NCI-H1417 (cell line): Measurements from ENCODE around the gene MPO.
A peak's percentile ranks its signal among the peaks of the same experiment; 100 is the strongest.

ENCODE experiments used
- DNase-seq, 3 experiments: peaks; one replicate each; lab custom pipeline; 2025; lab: John Stamatoyannopoulos, UW

Gene MPO

DNA sequence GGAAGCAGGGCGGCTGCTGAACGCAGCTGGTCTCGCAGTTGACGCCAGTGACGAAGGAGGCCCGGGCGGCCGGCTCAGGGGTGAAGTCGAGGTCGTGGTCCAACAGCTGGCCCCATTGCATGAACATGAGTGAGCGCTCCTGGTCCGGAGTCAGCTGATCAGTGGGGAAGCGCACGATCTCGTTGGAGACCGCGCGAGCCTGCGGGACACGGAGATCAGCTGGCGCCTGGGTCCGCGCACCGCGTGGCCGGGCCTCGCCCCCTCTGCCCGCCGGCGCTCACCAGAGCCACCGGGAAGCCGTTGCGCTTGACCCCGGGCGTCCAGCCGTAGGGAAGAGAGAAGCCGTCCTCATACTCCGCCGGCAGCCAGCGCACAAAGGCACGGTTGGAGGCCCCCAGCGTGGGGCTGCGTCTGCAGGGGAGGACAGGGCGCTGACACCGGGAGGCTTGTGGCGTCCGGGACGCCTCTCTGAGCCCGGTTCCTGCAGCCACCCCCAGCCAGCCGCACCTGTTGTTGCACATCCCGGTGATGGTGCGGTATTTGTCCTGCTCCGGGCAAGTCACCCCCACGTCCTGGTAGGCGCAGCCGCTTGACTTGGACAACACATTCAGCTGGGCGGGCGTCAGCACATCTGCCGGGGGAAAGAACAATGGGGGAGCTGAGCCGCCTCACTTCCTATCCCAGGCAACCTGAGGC, 1.6 kb downstream of the MPO start:
- peak in 2 of 3 experiments; percentile 76 to 77 for DNase-seq

DNA sequence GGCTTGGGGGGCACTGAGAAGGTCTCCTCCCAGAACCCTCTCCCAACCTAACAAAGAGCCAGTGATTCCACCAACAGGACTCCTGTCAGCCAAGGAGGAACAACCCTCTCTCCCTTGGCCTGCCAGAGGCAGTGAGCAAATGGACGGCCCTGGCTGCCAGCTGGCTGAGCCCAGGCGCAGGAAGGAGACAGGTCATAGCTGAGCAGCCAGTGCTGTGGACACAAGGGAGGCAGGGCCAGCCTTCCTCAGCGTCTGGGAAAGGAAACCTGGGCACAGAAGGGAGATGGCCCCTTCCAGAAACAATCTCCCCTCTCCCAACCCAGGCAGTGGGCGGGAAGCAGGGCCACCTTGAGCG, 2.1 kb downstream of the MPO start:
- no peak for DNase-seq

DNA sequence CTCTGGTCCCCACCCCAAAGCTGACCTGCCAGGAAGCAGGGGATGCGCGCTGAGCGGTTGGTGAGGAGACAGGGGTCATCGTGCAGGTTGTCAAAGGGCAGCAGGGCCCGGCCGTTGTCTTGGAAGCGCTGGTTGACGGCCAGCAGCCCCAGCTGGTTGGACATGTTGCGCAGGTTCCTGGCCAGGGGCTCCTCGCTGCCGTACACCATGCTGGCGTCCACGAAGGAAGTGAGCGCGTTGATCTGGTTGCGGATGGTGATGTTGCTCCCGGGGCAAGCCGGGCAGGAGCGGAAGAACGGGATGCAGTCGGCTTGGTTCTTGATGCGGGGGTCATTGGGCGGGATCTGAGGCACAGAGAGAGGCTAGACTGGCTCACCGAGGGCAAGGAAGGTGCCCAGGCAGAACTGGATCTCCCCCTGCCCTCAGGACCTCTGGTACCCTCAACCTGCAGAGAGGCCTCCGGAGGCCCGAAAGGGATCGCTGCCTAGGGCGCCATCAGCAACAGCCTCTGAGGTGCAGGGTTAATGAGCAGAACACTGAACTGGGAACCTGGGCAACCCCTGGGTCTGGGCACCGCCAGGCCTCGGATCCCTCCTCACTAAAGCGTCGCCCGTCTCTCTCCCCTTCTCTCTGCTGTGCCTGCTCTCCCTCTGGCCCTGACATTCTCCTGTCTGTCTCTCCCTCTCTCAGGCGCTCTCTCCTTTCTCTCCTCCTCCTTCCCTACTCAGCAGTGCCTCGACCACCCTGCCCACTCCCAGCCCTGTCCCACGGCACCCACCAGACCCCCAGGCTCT, 2.7 kb downstream of the MPO start:
- no peak for DNase-seq

DNA sequence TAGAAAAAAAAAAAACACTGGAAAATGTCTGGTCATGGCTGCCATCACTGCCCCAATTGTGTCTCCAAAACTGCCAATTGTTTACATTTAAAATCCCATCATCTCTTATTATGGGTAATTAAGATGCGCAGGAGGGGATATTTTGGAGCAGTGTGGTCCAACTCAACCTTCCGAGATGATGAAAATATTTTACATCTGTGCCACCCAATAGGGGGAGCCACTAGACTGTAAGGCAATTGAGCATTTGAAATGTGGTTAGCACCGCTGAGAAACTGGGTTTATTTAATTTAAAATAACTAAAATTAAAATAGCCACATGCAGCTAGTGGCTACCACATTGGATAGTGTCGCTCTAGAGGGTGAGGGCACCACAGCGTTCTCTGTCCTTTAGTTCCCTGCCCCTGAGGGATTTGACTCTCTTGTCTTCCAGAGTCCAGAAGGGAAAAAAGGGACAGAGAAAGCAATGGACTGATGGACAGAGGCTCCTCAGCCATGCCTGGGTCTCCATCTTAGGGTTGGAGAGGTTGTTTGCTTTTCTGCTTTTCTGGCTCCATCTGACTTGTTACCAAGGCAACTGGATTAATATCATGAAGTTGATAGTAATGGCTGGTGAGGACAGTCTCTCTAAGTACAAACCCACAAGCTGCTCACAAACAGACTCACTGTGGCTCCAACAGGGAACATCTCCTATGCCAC, 3.5 kb downstream of the MPO start:
- DNase-seq, result peak in 1 of 3 experiments; percentile 18

DNA sequence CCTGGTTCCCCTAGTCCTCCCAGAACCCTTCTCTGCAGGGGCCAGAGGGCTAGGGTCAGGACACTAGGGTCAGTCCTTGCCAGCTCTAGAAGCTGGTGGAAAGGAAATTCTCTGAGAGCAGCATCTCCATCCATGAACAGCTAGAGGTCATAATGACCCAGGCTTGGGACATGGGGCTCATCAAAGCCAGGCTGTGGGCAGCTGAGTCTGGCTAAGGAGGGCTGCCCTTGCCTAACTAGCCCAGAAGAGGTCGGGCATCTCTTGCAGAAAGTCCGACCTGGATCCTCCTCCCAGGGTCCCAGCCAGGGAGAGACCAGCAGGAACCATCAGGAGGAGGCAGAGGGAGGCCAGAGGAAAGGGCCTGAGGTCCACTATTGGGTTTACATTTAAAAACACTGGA, 4.3 kb downstream of the MPO start:
- no peak for DNase-seq

DNA sequence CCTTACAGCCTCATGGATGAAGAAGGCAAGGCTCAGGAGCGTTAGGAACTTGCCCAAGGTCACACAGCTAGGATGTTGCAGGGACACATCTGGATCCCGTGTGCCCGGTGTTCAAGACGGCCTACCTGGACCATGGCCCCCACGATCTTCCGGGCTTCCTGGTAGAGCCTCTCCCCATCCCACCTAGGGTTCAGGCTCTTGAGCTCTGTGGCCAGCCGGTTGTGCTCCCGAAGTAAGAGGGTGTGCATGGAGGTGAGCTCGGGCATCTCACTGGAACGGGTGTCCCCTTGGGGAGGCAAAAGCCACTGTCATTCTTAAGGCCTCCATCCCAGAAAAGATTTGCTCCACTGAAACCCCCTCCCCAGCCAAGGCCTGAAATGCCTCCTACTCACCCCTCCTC, 5.3 kb downstream of the MPO start:
- DNase-seq, result no peak

DNA sequence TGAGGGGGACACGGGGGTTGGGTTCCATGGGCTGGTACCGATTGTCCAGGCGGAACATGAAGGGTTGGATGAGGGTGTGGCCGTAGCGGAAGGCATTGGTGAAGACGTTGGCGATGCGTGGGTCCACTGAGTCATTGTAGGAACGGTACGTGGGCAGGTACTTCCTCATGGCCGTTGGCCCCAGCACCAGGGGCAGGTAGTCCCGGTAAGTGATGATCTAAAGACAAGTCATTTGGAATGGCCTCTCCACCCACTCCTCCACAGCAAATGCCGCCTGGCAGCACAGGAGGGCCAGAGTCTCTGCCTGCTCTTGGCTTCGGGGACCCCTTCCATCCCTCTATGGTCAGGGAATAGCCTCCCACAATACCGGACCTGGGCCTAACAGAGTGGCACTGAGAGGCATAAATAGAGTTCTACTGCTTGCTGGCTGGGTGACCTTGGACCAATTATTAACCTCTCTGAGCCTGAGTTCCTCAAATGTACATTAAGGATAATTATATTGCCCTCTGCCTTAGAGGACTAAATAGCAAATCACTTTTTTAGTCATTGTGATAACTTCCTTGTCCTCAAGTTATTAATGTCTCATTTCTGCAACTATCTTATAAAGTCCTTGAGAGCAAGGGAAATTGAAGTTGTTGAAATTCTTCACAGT, 7.2 kb downstream of the MPO start:
- no peak for DNase-seq

DNA sequence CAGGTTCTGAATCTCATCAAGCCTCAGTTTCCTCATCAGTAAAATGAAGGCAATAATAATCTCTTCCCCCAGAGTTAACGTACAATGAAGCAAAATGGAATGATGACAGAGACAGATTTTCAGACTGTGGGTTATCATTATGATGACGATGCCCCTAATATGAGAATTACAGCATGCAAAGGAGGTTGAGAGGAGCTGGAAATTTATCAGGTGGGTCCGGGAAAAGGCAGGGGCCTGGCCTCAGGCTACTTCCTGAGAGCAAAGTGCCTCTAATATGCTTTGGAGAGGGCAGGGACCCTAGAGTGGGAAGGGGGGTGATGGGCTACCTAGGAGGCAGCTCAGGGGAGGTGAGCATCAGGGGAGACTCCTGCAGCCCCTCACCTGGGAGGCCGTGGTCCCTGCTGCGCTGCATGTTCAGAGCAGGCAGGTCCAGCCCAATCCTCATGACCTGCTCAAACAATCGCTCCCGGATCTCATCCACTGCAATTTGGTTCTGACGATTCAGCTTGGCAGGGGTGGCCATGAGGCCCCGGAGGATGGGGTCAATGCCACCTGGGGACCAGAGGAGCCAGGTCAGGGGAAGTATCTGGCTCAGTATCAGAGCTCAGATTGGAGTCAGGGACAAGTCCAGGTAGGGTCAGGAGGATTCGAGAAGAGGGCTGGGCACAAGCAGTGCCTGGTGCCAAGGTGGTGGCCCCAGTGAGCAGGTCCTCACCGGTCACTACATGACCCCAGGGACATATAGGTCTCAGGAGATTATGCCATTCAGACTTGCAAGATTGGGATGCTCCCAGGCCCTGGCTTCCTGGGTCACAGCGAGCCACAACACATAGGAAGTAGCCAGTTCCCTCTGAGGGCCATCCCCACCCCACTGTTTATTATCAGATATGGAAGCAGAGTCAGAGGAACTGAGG, 8.1 kb downstream of the MPO start:
- no peak for DNase-seq

DNA sequence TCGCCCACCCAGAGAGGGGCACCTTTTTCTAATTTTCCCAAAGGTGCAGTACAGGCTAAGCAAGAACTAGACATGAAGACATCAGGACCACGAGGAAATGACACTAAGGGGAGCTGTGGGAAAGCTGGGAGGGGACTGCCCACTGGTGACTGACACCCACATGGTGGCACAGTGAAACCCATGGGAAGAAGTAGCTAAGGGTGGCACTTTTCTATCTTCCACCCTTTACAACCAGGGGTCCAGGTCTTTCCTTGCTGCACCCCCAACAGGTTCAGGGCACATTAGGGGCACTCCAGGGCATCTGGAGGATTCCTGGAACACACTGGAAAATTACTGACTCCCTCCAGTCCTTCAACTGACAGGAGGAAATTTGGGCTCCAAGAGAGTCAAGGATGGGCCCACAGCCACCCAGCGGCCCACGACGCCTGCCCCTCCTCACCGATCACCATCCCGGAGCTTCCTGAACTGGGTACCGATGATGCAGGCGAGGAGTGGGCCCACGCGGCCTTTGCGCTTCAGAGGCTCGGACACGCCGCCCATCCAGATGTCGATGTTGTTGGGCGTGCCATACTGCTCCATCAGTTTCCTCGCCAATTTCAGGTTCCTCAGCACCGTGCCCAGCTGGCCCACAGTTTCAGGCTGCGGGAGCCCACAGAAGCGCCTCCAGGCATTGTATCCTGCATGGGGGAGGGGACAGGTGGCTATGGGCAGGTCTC, 9.4 kb downstream of the MPO start:
- DNase-seq, result no peak

DNA sequence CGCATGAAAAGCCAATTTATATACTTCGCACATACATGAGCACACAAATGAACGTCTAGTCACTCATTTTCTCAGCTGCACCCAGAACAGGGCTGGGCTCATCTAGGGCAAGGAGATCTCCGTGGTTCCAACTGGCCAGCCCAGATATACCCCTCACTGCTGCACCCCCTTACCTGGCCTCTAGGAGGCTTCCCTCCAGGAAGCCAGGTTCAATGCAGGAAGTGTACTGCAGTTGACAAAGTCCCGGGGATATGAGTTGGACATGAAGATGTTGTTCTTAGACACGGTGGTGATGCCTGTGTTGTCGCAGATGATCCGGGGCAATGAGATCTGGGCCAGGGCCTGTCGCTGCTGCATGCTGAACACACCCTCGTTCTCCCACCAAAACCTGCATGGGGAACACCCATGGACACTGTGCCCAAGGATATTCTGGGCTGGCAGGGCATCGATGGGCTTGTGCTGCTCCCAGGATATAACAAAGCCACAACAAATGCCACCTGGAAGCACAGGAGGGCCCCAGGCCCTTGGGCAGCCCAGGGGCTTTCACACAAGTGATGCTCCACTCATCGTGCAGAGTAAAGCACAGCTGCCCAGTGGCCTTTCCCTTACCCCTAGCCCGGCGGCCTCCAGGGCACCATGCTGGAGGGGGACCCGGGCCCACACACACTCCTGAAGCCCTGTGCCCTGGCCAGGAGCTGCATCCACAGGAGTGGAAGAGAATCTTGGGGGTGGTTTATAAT, 10.1 kb downstream of the MPO start:
- DNase-seq, result no peak

DNA sequence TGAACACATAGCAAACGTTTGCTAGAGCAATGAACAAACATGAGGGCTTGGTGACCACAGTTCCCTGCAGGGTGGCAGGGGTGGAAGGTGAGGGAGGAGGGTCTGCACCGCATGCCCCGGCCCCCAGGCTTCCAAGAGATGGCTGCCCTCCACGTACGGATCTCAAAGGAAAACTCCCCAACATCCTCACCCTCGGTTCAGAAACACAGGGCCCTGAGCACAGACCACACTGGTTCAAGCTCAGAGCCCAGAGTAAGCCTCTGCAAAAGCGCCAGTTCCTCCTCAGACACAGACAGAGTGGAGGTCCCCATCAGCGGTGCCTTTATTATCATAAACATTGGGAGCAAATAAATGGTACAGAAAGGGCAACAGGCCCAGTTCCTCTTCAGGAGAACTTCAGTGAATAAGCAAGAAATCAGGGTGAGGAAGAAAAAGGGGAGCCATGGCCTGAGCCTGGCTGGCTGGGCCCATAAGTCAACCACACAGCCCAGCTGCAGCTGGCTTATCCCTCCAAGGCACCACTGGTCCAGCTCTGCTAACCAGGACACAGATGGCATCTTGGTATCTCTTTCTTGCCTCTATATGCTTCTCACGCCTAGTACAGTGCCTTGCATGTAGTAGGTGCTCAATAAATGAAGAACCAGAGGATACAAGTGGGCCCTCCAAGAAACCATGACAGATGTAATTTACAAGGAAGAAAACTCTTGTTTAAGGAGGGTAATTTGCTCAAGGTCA, 11.0 kb downstream of the MPO start:
- no peak for DNase-seq

DNA sequence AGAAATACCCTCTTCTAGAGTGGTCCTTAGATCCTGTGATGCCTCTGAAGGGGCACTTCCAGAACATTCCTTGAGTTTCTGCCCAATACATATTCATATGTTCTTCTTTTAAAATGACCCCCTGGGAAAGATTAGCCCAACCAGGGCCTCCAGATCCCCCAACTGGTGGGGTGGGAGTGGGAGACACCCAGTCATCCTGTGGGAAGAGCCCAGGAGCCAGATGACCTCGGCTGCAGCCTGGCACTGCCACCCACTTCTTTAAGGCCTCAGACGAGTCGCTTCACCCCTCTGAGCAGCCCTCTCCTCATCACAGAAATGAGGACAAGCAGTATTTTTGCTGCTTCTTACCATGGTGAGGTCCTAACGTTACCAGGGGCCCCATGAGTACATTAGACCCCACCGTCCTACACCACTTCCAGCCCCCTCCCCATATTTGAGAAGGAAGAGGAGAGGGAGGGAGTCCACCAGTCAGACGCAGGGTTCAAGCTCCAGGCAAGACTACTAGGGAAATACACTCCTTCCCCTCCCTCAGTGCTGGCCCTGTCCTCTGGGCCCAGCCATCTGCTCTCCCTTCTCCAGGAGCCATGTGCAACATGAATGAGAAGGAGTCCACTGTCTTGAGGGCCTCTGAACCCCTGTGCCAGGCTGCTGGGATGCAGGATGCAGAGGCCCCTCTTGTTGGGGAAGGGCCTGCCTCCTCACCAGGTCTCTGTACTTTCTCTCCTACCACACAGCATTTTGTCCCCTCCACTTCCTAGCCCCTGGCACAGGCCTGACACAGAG, 11.8 kb downstream of the MPO start:
- DNase-seq, result no peak

DNA sequence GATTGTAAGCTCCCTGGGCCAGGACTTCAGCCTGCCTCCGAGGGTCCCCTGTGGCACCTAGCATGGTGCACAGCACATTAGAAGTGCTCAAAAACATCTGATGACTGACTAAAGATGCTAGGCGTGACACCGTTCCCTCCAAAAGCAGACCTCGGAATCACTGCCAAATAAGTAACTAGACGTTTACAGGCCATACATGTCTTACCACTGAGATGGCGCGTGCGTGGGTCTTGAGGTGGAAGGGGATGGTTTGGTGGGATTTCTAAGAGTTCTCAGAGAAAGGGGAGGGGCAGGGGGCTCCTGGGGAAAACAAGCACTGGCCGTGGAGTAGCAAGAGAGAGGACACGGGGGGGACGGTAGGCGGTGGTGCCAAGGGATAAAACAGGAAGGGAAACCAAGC, 12.4 kb downstream of the MPO start:
- DNase-seq, result no peak

DNA sequence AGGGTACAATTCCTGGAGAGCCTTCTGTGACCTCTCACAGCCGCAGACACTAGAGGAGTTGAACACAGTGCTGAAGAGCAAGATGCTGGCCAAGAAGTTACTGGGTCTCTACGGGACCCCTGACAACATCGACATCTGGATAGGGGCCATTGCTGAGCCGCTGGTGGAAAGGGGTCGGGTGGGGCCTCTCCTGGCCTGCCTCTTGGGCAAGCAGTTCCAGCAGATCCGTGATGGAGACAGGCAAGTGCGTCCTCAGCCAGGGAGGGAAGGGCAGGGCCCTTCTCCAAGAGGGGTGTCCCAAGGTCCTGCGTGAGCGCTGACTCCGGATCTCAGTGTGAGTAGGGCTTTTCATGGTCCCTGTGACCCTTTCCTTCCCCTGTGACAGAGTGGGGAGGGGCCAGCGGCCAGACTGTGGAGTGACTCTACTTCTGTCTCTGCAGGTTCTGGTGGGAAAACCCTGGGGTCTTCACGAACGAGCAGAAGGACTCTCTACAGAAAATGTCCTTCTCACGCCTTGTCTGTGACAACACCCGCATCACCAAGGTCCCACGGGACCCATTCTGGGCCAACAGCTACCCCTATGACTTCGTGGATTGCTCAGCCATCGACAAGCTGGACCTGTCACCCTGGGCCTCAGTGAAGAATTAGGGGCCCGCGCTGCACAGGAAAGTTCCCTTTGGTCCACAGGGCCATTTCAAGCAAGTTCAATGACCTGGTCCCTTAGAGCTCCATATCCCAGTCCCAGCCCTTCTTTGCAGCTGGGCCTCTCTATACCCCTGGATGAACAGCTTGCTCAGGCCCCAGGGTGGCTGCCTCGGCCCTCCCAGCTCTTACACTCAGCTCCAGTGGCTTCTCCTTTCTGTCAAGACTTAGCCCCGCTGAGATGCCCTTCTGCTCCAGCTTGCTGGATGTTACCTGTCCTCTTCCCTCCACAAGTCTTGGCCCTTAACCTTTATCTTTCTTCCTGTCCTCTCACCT, 13.1 kb downstream of the MPO start:
- no peak for DNase-seq

DNA sequence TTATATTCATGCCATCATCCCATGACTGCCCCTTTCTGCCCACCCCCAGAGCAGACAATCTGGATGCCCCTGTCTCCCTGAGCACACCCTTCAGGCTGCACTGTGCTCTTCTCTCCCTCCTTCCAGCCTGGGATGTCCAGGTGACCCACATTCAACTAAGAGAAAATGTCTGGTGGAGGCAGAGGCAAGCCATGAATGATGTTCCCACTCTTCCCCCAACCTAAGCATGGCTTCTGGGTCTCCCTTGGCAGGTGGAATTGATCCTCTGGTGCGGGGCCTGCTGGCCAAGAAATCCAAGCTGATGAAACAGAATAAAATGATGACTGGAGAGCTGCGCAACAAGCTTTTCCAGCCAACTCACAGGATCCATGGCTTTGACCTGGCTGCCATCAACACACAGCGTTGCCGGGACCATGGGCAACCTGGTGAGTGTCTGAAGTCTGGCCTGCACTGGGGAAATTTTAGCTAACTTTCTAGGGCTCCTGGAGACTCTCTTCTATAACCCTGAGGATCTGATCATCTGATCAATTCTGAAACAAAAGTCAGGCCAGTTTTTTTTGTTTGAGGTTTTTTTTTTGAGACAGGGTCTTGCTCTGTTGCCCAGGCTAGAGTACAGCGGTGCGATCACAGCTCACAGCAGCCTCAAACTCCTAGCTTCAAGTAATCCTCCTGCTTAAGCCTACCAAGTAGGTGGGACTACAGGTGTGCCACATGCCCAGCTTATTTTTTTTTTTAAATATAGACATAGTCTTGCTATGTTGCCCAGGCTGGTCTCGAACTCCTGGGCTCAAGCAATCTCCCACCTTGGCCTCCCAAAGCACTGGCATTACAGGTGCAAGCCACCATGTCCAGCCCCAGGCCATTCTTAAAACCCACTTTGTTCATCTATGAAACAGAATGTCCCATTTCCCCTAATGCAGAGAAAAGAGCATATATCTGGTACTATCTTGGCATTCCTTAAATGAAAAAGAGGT, 14.5 kb downstream of the MPO start:
- no peak for DNase-seq

DNA sequence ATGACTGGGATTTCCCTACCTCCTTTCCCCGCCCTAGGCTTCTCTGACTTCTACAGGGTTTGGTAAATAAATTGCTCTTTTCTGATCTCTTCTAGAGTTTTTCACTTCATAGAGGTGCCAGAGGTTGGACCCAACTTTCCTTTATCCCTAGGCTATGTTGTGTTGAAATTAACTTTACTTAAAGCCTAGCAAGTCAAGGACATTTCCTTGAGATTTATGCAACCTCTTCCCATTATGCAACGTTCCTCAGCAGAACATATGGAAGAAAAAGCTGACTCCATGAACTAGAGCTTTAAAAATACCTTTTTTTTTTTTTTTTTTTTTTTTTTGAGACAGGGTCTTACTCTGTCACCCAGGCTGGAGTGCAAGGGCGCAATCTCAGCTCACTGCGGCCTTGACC, 15.5 kb downstream of the MPO start:
- no peak for DNase-seq
